Nephron progenitor cell (in vitro differentiated cells): ENCODE results near the gene KANSL1.

ENCODE experiments used
- DNase-seq: peaks from one replicate; pipeline ENCODE4 v3.0.0; 2021
- H3K27ac Mint-ChIP-seq: 2 replicates; pipeline ENCODE4 v1.8.0; 2021; ENCODE audit warnings: mild to moderate bottlenecking, moderate library complexity, mixed read lengths
- H3K27me3 Mint-ChIP-seq: 2 replicates; pipeline ENCODE4 v1.8.0; 2021; ENCODE audit warnings: mild to moderate bottlenecking, low read depth, mixed read lengths; ENCODE audit not compliant: poor library complexity
- H3K36me3 Mint-ChIP-seq: 2 replicates; pipeline ENCODE4 v1.8.0; 2021; ENCODE audit warnings: low read depth, mixed read lengths
- H3K4me1 Mint-ChIP-seq: 2 replicates; pipeline ENCODE4 v1.8.0; 2021; ENCODE audit warnings: mixed read lengths
- H3K4me3 Mint-ChIP-seq: 2 replicates; pipeline ENCODE4 v1.8.0; 2021; ENCODE audit warnings: mild to moderate bottlenecking, moderate library complexity, mixed read lengths
- H3K9me3 Mint-ChIP-seq: 2 replicates; pipeline ENCODE4 v1.8.0; 2021; ENCODE audit warnings: mild to moderate bottlenecking, moderate library complexity, mixed read lengths
- TF ChIP-seq, protein P1 (sequence below): fragments of 200-600 bp; sonication (generic); IDR thresholded peaks from 2 replicates; pipeline ENCODE4 v1.5.0; 2021; ENCODE audit warnings: antibody characterized with exemption

Gene KANSL1

DNA sequence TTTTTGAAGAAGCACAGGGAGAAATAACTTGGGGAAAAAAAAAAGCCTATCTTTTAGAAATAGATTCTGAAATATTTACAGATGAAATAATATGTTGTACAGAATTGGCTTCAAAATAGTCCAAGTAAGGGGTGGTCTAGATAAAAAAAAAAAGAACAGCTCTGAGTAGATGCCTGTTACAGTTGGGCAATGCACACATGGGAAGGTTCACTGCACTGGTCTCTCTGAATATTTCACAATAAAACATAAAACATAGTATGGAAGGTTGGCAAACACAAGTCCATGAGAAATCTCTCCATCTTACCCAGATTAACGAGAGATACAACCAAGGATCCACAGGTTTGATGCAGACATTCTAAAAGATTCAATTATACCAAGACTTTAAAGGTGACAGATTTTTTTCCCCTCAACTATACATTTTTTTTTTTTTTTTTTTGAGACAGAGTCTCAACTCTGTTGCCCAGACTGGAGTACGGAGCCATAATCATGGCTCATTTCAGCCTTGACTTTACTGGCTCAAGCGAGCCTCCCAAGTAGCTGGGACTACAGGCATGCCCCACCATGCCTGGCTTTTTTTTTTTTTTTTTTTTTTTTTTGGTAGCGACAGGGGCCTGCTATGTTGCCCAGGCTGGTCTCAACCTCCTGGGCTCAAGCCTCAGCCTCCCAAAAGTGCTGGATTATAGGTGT, 58.0 kb downstream of the KANSL1 start:
- Mint-ChIP-seq H3K27me3 (no peaks in the 10 kb centered on the region), H3K27ac (no peak overlapping the region), H3K4me1 (peaks cover 15% of the 10 kb centered on the region), H3K4me3 (no peak overlapping the region), H3K9me3 (peaks cover 29% of the 10 kb centered on the region), H3K36me3 (peaks cover 75% of the 10 kb centered on the region)
- TF ChIP-seq, protein P1, sequence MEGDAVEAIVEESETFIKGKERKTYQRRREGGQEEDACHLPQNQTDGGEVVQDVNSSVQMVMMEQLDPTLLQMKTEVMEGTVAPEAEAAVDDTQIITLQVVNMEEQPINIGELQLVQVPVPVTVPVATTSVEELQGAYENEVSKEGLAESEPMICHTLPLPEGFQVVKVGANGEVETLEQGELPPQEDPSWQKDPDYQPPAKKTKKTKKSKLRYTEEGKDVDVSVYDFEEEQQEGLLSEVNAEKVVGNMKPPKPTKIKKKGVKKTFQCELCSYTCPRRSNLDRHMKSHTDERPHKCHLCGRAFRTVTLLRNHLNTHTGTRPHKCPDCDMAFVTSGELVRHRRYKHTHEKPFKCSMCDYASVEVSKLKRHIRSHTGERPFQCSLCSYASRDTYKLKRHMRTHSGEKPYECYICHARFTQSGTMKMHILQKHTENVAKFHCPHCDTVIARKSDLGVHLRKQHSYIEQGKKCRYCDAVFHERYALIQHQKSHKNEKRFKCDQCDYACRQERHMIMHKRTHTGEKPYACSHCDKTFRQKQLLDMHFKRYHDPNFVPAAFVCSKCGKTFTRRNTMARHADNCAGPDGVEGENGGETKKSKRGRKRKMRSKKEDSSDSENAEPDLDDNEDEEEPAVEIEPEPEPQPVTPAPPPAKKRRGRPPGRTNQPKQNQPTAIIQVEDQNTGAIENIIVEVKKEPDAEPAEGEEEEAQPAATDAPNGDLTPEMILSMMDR = no peak
- no peak for DNase-seq

DNA sequence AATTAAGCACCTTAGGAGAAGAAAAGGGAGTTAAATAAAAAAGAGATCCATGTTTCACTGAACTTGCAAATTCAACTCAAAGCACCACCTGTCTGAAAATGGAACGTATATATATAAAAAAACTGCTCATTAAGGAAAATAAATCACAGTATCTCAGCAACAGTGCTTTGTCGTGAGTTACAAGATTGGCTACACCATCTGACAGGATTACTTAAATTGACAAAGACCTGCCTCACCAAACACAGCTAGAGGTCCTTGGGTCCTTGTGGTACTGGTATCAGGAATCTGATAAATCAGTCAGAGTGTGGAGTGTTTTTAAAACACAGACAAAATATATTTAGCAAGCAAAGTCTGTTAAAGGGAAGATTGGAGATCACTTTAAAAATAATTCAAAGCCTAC, 63.9 kb downstream of the KANSL1 start:
- Mint-ChIP-seq H3K4me3 (no peak overlapping the region), H3K27me3 (no peaks in the 10 kb centered on the region), H3K9me3 (peaks cover 17% of the 10 kb centered on the region), H3K36me3 (peaks cover 57% of the 10 kb centered on the region), H3K4me1 (peaks cover 48% of the 10 kb centered on the region), H3K27ac (peak overlapping the region; percentile 83)
- TF ChIP-seq, protein P1 = no peak
- DNase-seq = no peak

DNA sequence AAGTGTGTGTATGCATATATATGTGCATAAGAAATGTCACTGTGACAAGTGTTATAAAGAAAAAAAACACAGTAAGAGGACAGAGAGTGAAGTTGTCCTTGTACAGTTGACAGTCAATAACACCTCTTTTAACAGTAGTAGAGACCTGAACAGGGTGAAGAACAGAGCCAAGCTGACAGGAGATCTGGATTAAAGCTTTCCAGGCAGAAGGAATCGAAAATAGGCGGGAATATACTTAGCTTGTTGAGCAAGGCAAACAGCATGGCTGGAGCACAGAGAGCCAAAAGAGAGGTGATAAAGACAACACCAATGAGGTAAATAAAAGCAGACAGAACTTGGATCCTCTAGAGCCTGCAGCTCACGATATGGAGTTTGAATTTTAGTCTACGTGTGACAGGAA, 64.8 kb downstream of the KANSL1 start:
- Mint-ChIP-seq H3K36me3 (peaks cover 54% of the 10 kb centered on the region), H3K4me1 (peaks cover 52% of the 10 kb centered on the region), H3K4me3 (no peak overlapping the region), H3K27ac (no peak overlapping the region), H3K9me3 (peaks cover 12% of the 10 kb centered on the region), H3K27me3 (no peaks in the 10 kb centered on the region)
- TF ChIP-seq, protein P1 = no peak
- DNase-seq = no peak

DNA sequence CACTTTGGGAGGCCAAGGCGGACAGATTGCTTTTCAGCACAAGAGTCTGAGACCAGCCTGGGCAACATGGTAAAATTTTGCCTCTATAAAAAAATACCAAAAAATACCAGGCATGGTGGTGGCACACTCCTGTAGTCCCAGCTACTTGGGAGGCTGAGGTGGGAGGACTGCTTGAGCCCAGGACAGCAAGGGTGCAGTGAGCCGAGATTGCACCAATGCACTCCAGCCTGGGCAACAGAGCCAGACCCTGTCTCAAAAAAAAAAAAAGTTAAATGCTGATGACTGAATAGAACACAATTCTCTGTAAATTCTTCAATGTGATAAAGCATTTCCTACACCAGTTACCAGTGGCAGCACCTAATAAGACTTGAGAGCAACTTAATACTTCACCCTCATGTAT, 65.7 kb downstream of the KANSL1 start:
- peaks cover 45% of the 10 kb centered on the region for H3K36me3 Mint-ChIP-seq
- no peak overlapping the region for H3K4me3 Mint-ChIP-seq
- H3K27me3 Mint-ChIP-seq = no peaks in the 10 kb centered on the region
- no peak for DNase-seq
- peaks cover 9% of the 10 kb centered on the region for H3K9me3 Mint-ChIP-seq
- H3K27ac Mint-ChIP-seq = no peak overlapping the region
- peaks cover 56% of the 10 kb centered on the region for H3K4me1 Mint-ChIP-seq
- TF ChIP-seq, protein P1 = no peak

DNA sequence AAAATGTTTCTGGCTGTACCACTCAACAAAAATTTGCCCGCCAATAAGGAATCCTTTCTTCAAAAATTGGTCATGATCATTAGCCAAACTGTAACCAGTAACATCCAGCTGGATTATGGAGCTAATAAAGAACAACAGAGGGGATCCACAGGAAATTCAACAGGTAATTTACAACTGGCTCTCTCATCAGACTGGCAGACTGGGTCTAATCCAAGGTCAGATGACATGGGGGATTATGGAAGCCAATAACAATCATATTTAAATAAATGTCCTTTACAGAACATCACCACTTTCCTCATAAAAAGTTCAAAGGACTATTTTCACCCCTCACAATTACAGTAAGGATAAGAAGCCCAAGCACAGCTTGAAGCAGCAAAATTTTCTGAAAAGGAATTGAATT, 66.4 kb downstream of the KANSL1 start:
- Mint-ChIP-seq H3K4me3 (no peak overlapping the region), H3K9me3 (peaks cover 9% of the 10 kb centered on the region), H3K36me3 (peaks cover 41% of the 10 kb centered on the region), H3K27ac (peak overlapping the region; percentile 61), H3K27me3 (no peaks in the 10 kb centered on the region), H3K4me1 (peaks cover 62% of the 10 kb centered on the region)
- DNase-seq = no peak
- TF ChIP-seq, protein P1 = no peak

DNA sequence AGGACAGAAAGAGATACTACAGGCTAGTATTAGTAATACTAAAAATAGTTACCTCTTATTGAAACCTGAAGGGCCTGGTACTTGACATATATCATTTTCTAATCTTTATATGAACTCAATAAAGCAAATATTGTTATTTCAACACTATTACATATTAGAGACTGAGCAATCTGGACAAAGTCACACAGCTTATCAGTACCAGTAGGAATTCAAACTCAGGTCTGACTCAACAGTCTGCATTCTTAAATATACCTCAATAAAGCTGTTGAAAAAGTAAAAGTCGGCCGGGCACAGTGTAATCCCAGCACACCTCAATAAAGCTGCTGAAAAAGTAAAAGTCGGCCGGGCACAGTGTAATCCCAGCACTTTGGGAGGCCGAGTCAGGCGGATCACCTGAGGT, 67.4 kb downstream of the KANSL1 start:
- Mint-ChIP-seq H3K27ac (no peak overlapping the region), H3K4me1 (peaks cover 59% of the 10 kb centered on the region), H3K9me3 (peaks cover 9% of the 10 kb centered on the region), H3K36me3 (peaks cover 47% of the 10 kb centered on the region), H3K4me3 (no peak overlapping the region), H3K27me3 (peaks cover 3% of the 10 kb centered on the region)
- DNase-seq = no peak
- TF ChIP-seq, protein P1 = no peak
